HEK293 (cell line): ENCODE results near the gene DCHS2.

Experiments used
- CTCF ChIP-seq: fragments of 450-650 bp; formaldehyde crosslinking; IDR thresholded peaks from 2 replicates; pipeline ENCODE4 v1.5.1; 2016; ENCODE audit warnings: missing biosample characterization, missing genetic modification characterization
- ZNF664 ChIP-seq: fragments of 450-650 bp; formaldehyde crosslinking; IDR thresholded peaks from 2 replicates; pipeline ENCODE4 v1.5.1; 2016; ENCODE audit warnings: missing biosample characterization, missing genetic modification characterization
- ZNF670 ChIP-seq: fragments of 450-650 bp; formaldehyde crosslinking; IDR thresholded peaks from 2 replicates; pipeline ENCODE4 v1.5.1; 2016; ENCODE audit warnings: missing biosample characterization, missing genetic modification characterization, low read depth

GRCh38 chr4:154485127-154485773 is 6.3 kb downstream of the DCHS2 start:
- TF ChIP-seq CTCF (tag by site-specific recombination) (no peak), ZNF664 (tag by site-specific recombination) (no peak), ZNF670 (tag by site-specific recombination) (no peak)
